HG02588 (cell line): Measurements from ENCODE around the gene FILIP1L.

Experiments used
- ATAC-seq: cut with Tn5 transposase; IDR thresholded peaks from one replicate; pipeline ENCODE4 v1.9.1; 2021; ENCODE audit warnings: mild to moderate bottlenecking, moderate library complexity; ENCODE audit not compliant: unreplicated experiment

The FILIP1L gene

GRCh38 chr3:99817437-99818240 is 296.7 kb downstream of the FILIP1L start, which contains the start of gene CMSS1:
Gene CMSS1, plus strand, starts transcription at chr3:99817862.
- peak; percentile 98 for ATAC-seq

- no peak for ATAC-seq
These were observed 297.3 kb downstream of the FILIP1L start for GRCh38 chr3:99817047-99817436.

- no peak for ATAC-seq
These were observed 303.9 kb downstream of the FILIP1L start for GRCh38 chr3:99810403-99810802.

- ATAC-seq = no peak
These were observed 304.7 kb downstream of the FILIP1L start for GRCh38 chr3:99809565-99809964.

- ATAC-seq = peak; percentile 70
These were observed 306.0 kb downstream of the FILIP1L start for GRCh38 chr3:99808163-99808794.

- no peak for ATAC-seq
These were observed 309.1 kb downstream of the FILIP1L start for GRCh38 chr3:99805160-99805559.

- ATAC-seq = no peak
These were observed 311.0 kb downstream of the FILIP1L start for GRCh38 chr3:99803297-99803696.

GRCh38 chr3:99799422-99799821 is 314.9 kb downstream of the FILIP1L start:
- no peak for ATAC-seq

- no peak for ATAC-seq
These were observed 318.7 kb downstream of the FILIP1L start for GRCh38 chr3:99795573-99795972.

GRCh38 chr3:99794485-99794884 is 319.8 kb downstream of the FILIP1L start:
- ATAC-seq = no peak

GRCh38 chr3:99789011-99789721 is 325.1 kb downstream of the FILIP1L start:
- peak; percentile 93 for ATAC-seq
